Measurements from ENCODE around the gene PM20D2.

DNA sequence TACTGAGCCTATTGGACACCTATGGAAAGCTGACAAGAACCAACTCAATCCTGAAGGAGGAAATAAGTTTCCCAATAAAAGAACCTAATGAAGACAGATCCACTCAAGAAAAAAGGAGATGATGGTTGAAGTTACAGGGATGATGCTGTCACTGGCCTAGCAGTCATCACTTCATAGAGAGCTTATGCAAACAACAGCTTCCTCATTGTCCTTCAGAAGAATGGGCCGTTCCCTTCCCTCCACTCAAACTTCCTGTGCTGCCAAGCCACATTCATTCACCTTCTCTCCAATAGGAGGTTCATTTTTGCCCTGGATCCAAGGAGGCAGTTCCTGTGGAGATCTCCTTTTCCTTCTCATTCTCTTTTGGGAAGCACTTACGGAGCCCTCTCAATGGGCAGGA, 13.8 kb upstream of the PM20D2 start:
- no peak for TF ChIP-seq ZNF639 (tag by site-specific recombination; IDR thresholded peaks at IDR 0.05)
- no peak for TF ChIP-seq CTCF (tag by site-specific recombination; IDR thresholded peaks at IDR 0.05)
- no peak for TF ChIP-seq GLIS2 (tag by site-specific recombination; IDR thresholded peaks at IDR 0.05)
- TF ChIP-seq, protein P1, sequence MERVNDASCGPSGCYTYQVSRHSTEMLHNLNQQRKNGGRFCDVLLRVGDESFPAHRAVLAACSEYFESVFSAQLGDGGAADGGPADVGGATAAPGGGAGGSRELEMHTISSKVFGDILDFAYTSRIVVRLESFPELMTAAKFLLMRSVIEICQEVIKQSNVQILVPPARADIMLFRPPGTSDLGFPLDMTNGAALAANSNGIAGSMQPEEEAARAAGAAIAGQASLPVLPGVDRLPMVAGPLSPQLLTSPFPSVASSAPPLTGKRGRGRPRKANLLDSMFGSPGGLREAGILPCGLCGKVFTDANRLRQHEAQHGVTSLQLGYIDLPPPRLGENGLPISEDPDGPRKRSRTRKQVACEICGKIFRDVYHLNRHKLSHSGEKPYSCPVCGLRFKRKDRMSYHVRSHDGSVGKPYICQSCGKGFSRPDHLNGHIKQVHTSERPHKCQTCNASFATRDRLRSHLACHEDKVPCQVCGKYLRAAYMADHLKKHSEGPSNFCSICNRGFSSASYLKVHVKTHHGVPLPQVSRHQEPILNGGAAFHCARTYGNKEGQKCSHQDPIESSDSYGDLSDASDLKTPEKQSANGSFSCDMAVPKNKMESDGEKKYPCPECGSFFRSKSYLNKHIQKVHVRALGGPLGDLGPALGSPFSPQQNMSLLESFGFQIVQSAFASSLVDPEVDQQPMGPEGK (tag by site-specific recombination; IDR thresholded peaks at IDR 0.05), result no peak
- no peak for TF ChIP-seq GLI2 (tag by site-specific recombination; IDR thresholded peaks at IDR 0.05; ENCODE audit: borderline replicate concordance, low read depth)
